BJ (cell line): ENCODE results near the gene CHN2. TPM values are rescaled to one million over a fixed set of nuclear protein-coding genes. Genes with fewer than 3 reads are reported as not detected.

ENCODE experiments used
- CTCF ChIA-PET: fragments of 350-600 bp; formaldehyde crosslinking; extraction: SDS; loops from one replicate; lab custom pipeline; 2021; ENCODE audit warnings: antibody characterized with exemption, inconsistent platforms; lab: Yijun Ruan, JAX
- POLR2A ChIA-PET: fragments of 300-600 bp; sonication (Branson Sonifier 250); formaldehyde crosslinking; extraction: SDS; loops from one replicate; lab custom pipeline; 2021; ENCODE audit warnings: antibody characterized with exemption; lab: Charles Lee
- DNase-seq: peaks from one replicate; pipeline ENCODE4 v3.0.0-alpha.2; 2011; ENCODE audit warnings: low read depth
- H3K27me3 ChIP-seq: 2 replicates; pipeline ENCODE4 v1.6.0; 2011; ENCODE audit warnings: low read length; ENCODE audit not compliant: control insufficient read depth, insufficient read depth
- H3K36me3 ChIP-seq: 2 replicates; pipeline ENCODE4 v1.5.1; 2011; ENCODE audit warnings: low read length; ENCODE audit not compliant: control insufficient read depth, insufficient read depth
- H3K4me3 ChIP-seq: 2 replicates; pipeline ENCODE4 v1.5.1; 2011; ENCODE audit warnings: low read depth, mild to moderate bottlenecking, control low read depth, low read length
- CTCF ChIP-seq: IDR thresholded peaks from 2 replicates; pipeline ENCODE4 v1.5.1; 2011; ENCODE audit warnings: low read depth, mild to moderate bottlenecking, control low read depth, inconsistent platforms, low read length, moderate library complexity; ENCODE audit not compliant: insufficient read depth
- polyA plus RNA-seq: library from polyadenylated mRNA; depleted of rRNA; stranded (reverse); fragments of >200 nt; gene quantifications from 2 replicates; pipeline ENCODE4 v1.2.3, GENCODE V29; 2011

The CHN2 gene
- polyA plus RNA-seq, 1 experiment, result not detected

GRCh38 chr7:29435902-29436301 is 241.3 kb downstream of the CHN2 start:
- ChIA-PET POLR2A (no interaction called here), CTCF (no interaction called here)
- Histone ChIP-seq H3K36me3 (no peaks in the 10 kb centered on the region), H3K4me3 (no peak overlapping the region), H3K27me3 (0 out of 2 replicates have a peak, but pooled peaks cover 2% of the 10 kb centered on the region)
- no peak for TF ChIP-seq CTCF
- DNase-seq, result no peak

- POLR2A ChIA-PET, result no interaction called here
- no peak for DNase-seq
- CTCF ChIA-PET, result no interaction called here
- no peak for TF ChIP-seq CTCF
- Histone ChIP-seq H3K27me3 (no peaks in the 10 kb centered on the region), H3K36me3 (no peaks in the 10 kb centered on the region), H3K4me3 (no peak overlapping the region)
These were observed 247.6 kb downstream of the CHN2 start for GRCh38 chr7:29442146-29442545.

GRCh38 chr7:29443552-29443951 is 249.0 kb downstream of the CHN2 start:
- DNase-seq, result no peak
- ChIA-PET CTCF (no interaction called here), POLR2A (no interaction called here)
- no peak for TF ChIP-seq CTCF
- H3K4me3 ChIP-seq, result no peak overlapping the region
- H3K27me3 ChIP-seq, result no peaks in the 10 kb centered on the region
- H3K36me3 ChIP-seq, result no peaks in the 10 kb centered on the region

GRCh38 chr7:29444267-29444666 is 249.7 kb downstream of the CHN2 start:
- Histone ChIP-seq H3K27me3 (no peaks in the 10 kb centered on the region), H3K36me3 (no peaks in the 10 kb centered on the region), H3K4me3 (no peak overlapping the region)
- TF ChIP-seq CTCF, result no peak
- ChIA-PET CTCF (interaction anchor here (1.4 kb wide), 1 partner anchor 13 kb away, joined by 4 read pairs; no protein-coding TSS in a partner anchor), POLR2A (no interaction called here)
- DNase-seq, result no peak

GRCh38 chr7:29445736-29446135 is 251.2 kb downstream of the CHN2 start:
- Histone ChIP-seq H3K4me3 (no peak overlapping the region), H3K27me3 (no peaks in the 10 kb centered on the region), H3K36me3 (no peaks in the 10 kb centered on the region)
- no peak for TF ChIP-seq CTCF
- POLR2A ChIA-PET, result no interaction called here
- DNase-seq, result no peak
- CTCF ChIA-PET, result interaction anchor here (1.4 kb wide), 1 partner anchor 11 kb away, joined by 4 read pairs; no protein-coding TSS in a partner anchor
